Measurements from ENCODE around the gene BCL2L2.
"Not testable (repeated sequence)": the region's sequence is repeated elsewhere in the genome, so short reads cannot be mapped to it uniquely, and the experiment has no call there.

The BCL2L2 gene

DNA sequence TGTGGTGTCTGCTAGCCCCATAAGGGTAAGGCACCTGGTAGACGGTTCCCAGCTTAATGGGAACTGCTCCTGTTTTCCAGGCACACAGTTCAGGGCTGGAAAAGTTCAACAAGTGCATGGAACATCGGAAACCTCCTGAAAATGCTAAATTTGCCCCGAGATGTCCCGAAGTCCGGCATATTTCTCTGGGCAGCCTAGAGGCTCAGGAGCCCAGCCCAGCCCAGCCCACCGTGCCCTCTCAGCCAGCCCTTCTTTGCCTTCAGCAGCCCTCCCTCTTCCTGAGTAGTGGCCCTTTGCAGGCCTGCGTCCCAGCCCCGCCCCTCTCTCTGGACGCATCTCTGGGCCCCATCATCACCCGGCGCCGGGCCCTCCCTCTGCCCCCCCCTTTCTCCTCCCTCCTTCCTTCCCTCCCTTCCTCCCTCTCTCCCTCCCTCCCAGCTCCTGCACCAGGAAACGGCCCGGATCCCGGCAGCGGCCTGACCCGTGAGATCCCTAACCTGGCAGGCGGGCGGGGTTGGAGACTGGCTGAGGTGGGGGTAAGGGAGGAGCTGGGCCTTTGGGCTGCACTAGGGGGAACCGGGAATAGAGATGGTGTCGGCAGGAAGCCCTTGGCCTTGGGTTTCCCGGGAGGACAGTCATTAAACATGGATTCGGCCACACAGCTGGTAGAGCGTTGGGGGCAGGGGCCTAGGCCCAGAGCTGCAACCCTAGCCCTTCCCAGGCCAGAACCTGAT lies at the start of gene BCL2L2:
BCL2L2 (plus strand) TSS at position 422 of the 734 bp plus-strand sequence. CDS start 935 bp downstream, outside the sequence.
- peak; percentile 65 for DNase-seq (ENCODE audit: low read depth)
- in situ Hi-C loops (cut with HindIII; ENCODE audit: low sequenced_read_pairs) = no loop called here
- TF ChIP-seq, protein P1, sequence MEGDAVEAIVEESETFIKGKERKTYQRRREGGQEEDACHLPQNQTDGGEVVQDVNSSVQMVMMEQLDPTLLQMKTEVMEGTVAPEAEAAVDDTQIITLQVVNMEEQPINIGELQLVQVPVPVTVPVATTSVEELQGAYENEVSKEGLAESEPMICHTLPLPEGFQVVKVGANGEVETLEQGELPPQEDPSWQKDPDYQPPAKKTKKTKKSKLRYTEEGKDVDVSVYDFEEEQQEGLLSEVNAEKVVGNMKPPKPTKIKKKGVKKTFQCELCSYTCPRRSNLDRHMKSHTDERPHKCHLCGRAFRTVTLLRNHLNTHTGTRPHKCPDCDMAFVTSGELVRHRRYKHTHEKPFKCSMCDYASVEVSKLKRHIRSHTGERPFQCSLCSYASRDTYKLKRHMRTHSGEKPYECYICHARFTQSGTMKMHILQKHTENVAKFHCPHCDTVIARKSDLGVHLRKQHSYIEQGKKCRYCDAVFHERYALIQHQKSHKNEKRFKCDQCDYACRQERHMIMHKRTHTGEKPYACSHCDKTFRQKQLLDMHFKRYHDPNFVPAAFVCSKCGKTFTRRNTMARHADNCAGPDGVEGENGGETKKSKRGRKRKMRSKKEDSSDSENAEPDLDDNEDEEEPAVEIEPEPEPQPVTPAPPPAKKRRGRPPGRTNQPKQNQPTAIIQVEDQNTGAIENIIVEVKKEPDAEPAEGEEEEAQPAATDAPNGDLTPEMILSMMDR (IDR thresholded peaks at IDR 0.05; ENCODE audit: low read depth, low read length, missing control alignments) = no peak
- peak within 1 kb of the TSS; percentile 67 for H3K4me3 ChIP-seq (ENCODE audit: low read depth, low read length)

- TF ChIP-seq, protein P1 (IDR thresholded peaks at IDR 0.05; ENCODE audit: low read depth, low read length, missing control alignments) = no peak
- no peak overlapping the region for H3K4me3 ChIP-seq (ENCODE audit: low read depth, low read length)
- in situ Hi-C loops (cut with HindIII; ENCODE audit: low sequenced_read_pairs) = no loop called here
- no peak for DNase-seq (ENCODE audit: low read depth)
These were observed 48.4 kb upstream of the BCL2L2 start for GRCh38 chr14:23258256-23258655.

DNA sequence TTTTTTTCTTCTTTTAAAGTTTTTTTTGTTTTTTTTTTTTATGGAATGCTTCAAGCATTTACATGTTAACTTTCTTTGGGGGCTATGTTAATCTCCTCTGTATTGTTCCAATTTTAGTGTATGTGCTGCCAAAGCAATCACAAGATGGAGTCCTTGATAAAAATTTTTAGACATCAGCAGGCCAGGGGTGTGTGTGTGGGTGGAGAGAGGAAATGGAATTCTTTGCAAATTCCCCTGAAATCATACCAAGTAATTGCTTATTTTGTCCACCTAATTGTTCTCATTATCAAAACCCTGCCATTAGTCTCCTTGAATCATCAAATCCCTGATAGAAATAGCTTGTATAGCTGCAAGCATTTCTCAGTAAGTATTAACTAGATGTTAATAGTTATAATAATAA lies 47.2 kb upstream of the BCL2L2 start:
- no peak for DNase-seq (ENCODE audit: low read depth)
- in situ Hi-C loops (cut with HindIII; ENCODE audit: low sequenced_read_pairs) = no loop called here
- TF ChIP-seq, protein P1 (IDR thresholded peaks at IDR 0.05; ENCODE audit: low read depth, low read length, missing control alignments) = no peak
- H3K4me3 ChIP-seq (ENCODE audit: low read depth, low read length) = no peak overlapping the region

DNA sequence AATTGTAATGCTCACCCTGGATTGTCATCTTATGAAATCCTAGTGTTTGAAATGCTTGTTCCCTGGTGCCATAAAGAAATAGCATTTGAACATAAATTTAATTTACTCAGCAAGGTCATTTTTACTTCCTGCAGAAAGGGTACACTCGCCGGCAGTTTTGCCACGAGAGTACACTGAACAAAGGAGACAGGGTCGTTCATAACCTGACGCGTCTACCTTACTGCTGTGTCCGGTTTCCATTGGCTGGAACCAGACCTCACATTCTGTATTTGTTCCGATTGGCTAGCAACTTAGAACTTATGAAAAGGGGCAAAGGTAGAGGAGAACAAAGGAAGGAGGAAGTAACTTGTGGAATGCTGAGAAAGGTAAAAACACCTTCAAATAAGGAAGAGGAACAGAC lies 45.8 kb upstream of the BCL2L2 start:
- DNase-seq (ENCODE audit: low read depth); H3K4me3 ChIP-seq (ENCODE audit: low read depth, low read length); in situ Hi-C loops (cut with HindIII; ENCODE audit: low sequenced_read_pairs): not testable (repeated sequence)

DNA sequence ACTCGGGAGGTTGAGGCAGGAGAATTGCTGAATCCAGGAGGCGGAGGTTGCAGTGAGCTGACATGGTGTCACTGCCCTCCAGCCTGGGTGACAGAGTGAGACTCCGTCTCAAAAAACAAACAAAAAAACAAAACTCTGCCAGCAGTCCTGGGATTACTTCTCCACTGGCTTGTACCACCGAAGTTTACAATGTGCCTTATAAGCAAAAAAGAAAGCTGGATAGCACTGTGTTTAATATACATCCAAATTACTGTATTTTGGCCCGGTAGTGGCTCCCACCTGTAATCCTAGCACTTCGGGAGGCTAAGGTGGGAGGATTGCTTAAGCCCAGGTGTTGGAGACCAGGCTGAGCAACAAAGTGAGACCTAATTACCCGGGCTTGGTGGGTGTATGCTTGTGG lies 37.4 kb upstream of the BCL2L2 start:
- no peak overlapping the region for H3K4me3 ChIP-seq (ENCODE audit: low read depth, low read length)
- TF ChIP-seq, protein P1 (IDR thresholded peaks at IDR 0.05; ENCODE audit: low read depth, low read length, missing control alignments) = no peak
- in situ Hi-C loops (cut with HindIII; ENCODE audit: low sequenced_read_pairs) = no loop called here
- DNase-seq (ENCODE audit: low read depth) = no peak

DNA sequence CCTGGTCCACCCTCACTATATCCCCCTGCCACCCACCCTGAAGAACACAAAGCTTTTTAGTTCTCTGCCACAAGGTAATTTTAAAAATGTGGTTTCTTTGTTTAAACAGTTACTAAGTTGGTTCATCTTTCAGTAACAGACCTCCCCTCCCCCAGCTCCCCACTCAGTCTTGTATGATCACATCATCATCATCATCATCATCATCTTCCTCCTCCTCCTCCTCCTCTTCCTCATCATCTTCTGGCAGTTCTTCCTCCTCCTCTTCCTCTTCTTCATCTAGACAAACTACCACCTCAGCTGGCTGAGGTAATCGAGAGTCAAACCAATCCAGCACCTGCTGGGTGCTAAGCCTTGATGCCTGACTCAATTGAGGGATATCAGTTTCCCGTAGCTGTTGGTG lies 31.2 kb upstream of the BCL2L2 start:
- TF ChIP-seq, protein P1 (IDR thresholded peaks at IDR 0.05; ENCODE audit: low read depth, low read length, missing control alignments) = no peak
- no peak overlapping the region for H3K4me3 ChIP-seq (ENCODE audit: low read depth, low read length)
- in situ Hi-C loops (cut with HindIII; ENCODE audit: low sequenced_read_pairs) = no loop called here
- no peak for DNase-seq (ENCODE audit: low read depth)

GRCh38 chr14:23277189-23277588 lies 29.4 kb upstream of the BCL2L2 start:
- TF ChIP-seq, protein P1 (IDR thresholded peaks at IDR 0.05; ENCODE audit: low read depth, low read length, missing control alignments) = no peak
- in situ Hi-C loops (cut with HindIII; ENCODE audit: low sequenced_read_pairs) = no loop called here
- DNase-seq (ENCODE audit: low read depth) = no peak
- H3K4me3 ChIP-seq (ENCODE audit: low read depth, low read length) = no peak overlapping the region

- in situ Hi-C loops (cut with HindIII; ENCODE audit: low sequenced_read_pairs); H3K4me3 ChIP-seq (ENCODE audit: low read depth, low read length); DNase-seq (ENCODE audit: low read depth): not testable (repeated sequence)
These were observed 28.7 kb upstream of the BCL2L2 start for GRCh38 chr14:23277928-23278327.
